PC-3 (cell line): Measurements from ENCODE around the gene FLT3. TPM values are rescaled to one million over a fixed set of nuclear protein-coding genes. Genes with fewer than 3 reads are reported as not detected.

ENCODE experiments used
- ATAC-seq: fragments of 200-7000 bp; cut with Tn5 transposase; 2 replicates; pipeline ENCODE4 v1.9.1; 2020; ENCODE audit warnings: mild to moderate bottlenecking, moderate library complexity
- BruUV-seq: library from RNA; stranded (reverse); fragments of 400-500 nt; replicated peaks from 2 replicates; lab custom pipeline; 2021; lab: Mats Ljungman, UMichigan
- CTCF ChIA-PET: fragments of 300-600 bp; sonication (Branson Sonifier 250); formaldehyde crosslinking; loops from one replicate; lab custom pipeline; 2022; ENCODE audit warnings: antibody characterized with exemption; lab: Charles Lee
- POLR2A ChIA-PET: fragments of 300-600 bp; sonication (Branson Sonifier 250); formaldehyde crosslinking; loops from one replicate; lab custom pipeline; 2022; ENCODE audit warnings: antibody characterized with exemption; ENCODE audit not compliant: unreplicated experiment; lab: Charles Lee
- DNase-seq: peaks from one replicate; pipeline ENCODE4 v3.0.0-alpha.2; 2015
- H2AFZ ChIP-seq: fragments of 300-600 bp; sonication (generic); 2 replicates; pipeline ENCODE4 v1.6.0; 2016; ENCODE audit warnings: antibody characterized with exemption, low read length
- H3F3A ChIP-seq: fragments of 300-600 bp; sonication (generic); one replicate; pipeline ENCODE4 v1.6.0; 2017; ENCODE audit warnings: antibody characterized with exemption, low read length, control low read depth, mild to moderate bottlenecking; ENCODE audit not compliant: unreplicated experiment
- H3K27ac ChIP-seq: fragments of 300-600 bp; sonication (generic); 2 replicates; pipeline ENCODE4 v1.5.1; 2016; ENCODE audit warnings: mild to moderate bottlenecking, low read length
- H3K27me3 ChIP-seq: fragments of 300-600 bp; sonication (generic); 2 replicates; pipeline ENCODE4 v1.6.1; 2016; ENCODE audit warnings: low read length, mixed read lengths
- H3K36me3 ChIP-seq: fragments of 300-600 bp; sonication (generic); 2 replicates; pipeline ENCODE4 v1.6.1; 2016; ENCODE audit warnings: low read depth, mixed run types, low read length, mixed read lengths
- H3K4me1 ChIP-seq: fragments of 300-600 bp; sonication (generic); 2 replicates; pipeline ENCODE4 v1.5.1; 2016; ENCODE audit warnings: low read length; ENCODE audit not compliant: insufficient read depth
- H3K4me2 ChIP-seq: fragments of 300-600 bp; sonication (generic); 2 replicates; pipeline ENCODE4 v1.6.0; 2016; ENCODE audit warnings: low read length
- H3K4me3 ChIP-seq: fragments of 300-600 bp; sonication (generic); 2 replicates; pipeline ENCODE4 v1.5.1; 2016; ENCODE audit warnings: mild to moderate bottlenecking, low read length, mixed read lengths
- H3K79me2 ChIP-seq: fragments of 300-600 bp; sonication (generic); 2 replicates; pipeline ENCODE4 v1.6.1; 2017; ENCODE audit warnings: low read length, mixed read lengths
- H3K9ac ChIP-seq: fragments of 300-600 bp; sonication (generic); 2 replicates; pipeline ENCODE4 v1.6.0; 2016; ENCODE audit warnings: mild to moderate bottlenecking, low read length
- H3K9me2 ChIP-seq: fragments of 300-600 bp; sonication (generic); replicated peaks from 2 replicates; pipeline ENCODE4 v1.6.1; 2016; ENCODE audit warnings: mixed run types, low read length, mixed read lengths
- H3K9me3 ChIP-seq: fragments of 300-600 bp; sonication (generic); 2 replicates; pipeline ENCODE4 v1.6.1; 2016; ENCODE audit warnings: low read length, mixed read lengths
- H4K20me1 ChIP-seq: fragments of 300-600 bp; sonication (generic); 2 replicates; pipeline ENCODE4 v1.6.1; 2016; ENCODE audit warnings: low read length, mixed read lengths
- CTCF ChIP-seq: fragments of 300-600 bp; sonication (generic); conservative IDR thresholded peaks from 2 replicates; pipeline ENCODE4 v1.5.1; 2017; ENCODE audit warnings: antibody characterized with exemption, low read depth, mild to moderate bottlenecking, low read length
- EZH2 ChIP-seq: fragments of 300-600 bp; sonication (generic); IDR thresholded peaks from one replicate; pipeline ENCODE4 v1.6.1; 2017; ENCODE audit warnings: antibody characterized with exemption, mild to moderate bottlenecking, low read length; ENCODE audit not compliant: unreplicated experiment
- EZH2phosphoT487 ChIP-seq: fragments of 300-600 bp; sonication (generic); IDR thresholded peaks from 2 replicates; pipeline ENCODE4 v1.6.1; 2018; ENCODE audit warnings: mild to moderate bottlenecking, antibody characterized with exemption, low read length, borderline replicate concordance
- intact Hi-C: fragments of 100-400 bp; cut with micrococcal nuclease; formaldehyde crosslinking; loops from 2 replicates; pipeline ENCODE4 v1.9.0; 2023
- total RNA-seq: library from RNA; depleted of rRNA; stranded (reverse); fragments of >200 nt; gene quantifications from 2 replicates; pipeline ENCODE4 v1.2.3, GENCODE V29; 2014

Gene FLT3
- total RNA-seq, 1 experiment from 2014 or later, result not detected

- TF ChIP-seq CTCF, result no peak
- no peak for TF ChIP-seq EZH2phosphoT487
- no peak for TF ChIP-seq EZH2
- Histone ChIP-seq H3K27me3 (no peaks in the 10 kb centered on the region), H3K9me3 (no peaks in the 10 kb centered on the region), H3K79me2 (no peaks in the 10 kb centered on the region), H3K4me1 (no peaks in the 10 kb centered on the region), H3K9ac (no peak overlapping the region), H3K4me2 (no peak overlapping the region), H3K36me3 (no peaks in the 10 kb centered on the region), H3K4me3 (no peak overlapping the region), H3K27ac (no peak overlapping the region), H3K9me2 (no peaks in the 10 kb centered on the region), H4K20me1 (no peaks in the 10 kb centered on the region), H2AFZ (no peak overlapping the region), H3F3A (no peaks in the 10 kb centered on the region)
- DNase-seq (no peak), ATAC-seq (no peak)
- intact Hi-C loops, result no loop called here
- BruUV-seq, result no TSS peak
- CTCF ChIA-PET, result no interaction called here
- POLR2A ChIA-PET, result no interaction called here
Observed at GRCh38 chr13:28000567-28000966, 99.8 kb downstream of the FLT3 start.

- POLR2A ChIA-PET, result no interaction called here
- Histone ChIP-seq H3F3A (no peaks in the 10 kb centered on the region), H4K20me1 (no peaks in the 10 kb centered on the region), H3K4me3 (no peak overlapping the region), H2AFZ (0 out of 2 replicates have a peak overlapping the region, but pooled peaks have one; percentile 21), H3K9ac (no peak overlapping the region), H3K4me1 (no peaks in the 10 kb centered on the region), H3K4me2 (no peak overlapping the region), H3K36me3 (no peaks in the 10 kb centered on the region), H3K27ac (no peak overlapping the region), H3K9me2 (no peaks in the 10 kb centered on the region), H3K9me3 (no peaks in the 10 kb centered on the region), H3K27me3 (no peaks in the 10 kb centered on the region), H3K79me2 (no peaks in the 10 kb centered on the region)
- DNase-seq (peak; percentile 59), ATAC-seq (peak; percentile 88)
- no TSS peak for BruUV-seq
- intact Hi-C loops, result no loop called here
- TF ChIP-seq EZH2 (no peak), EZH2phosphoT487 (no peak), CTCF (peak; percentile 70)
- CTCF ChIA-PET, result interaction anchor here (1.0 kb wide), 1 partner anchor 636 kb away, joined by 3 read pairs; no protein-coding TSS in a partner anchor
Observed at GRCh38 chr13:27997904-27998522, 102.4 kb downstream of the FLT3 start.

- BruUV-seq, result no TSS peak
- POLR2A ChIA-PET, result no interaction called here
- Histone ChIP-seq H3K9me2 (no peaks in the 10 kb centered on the region), H3K27me3 (peaks cover 18% of the 10 kb centered on the region; the same call in 1 of the 2 replicates), H3K36me3 (no peaks in the 10 kb centered on the region), H3K4me3 (no peak overlapping the region), H3K9ac (no peak overlapping the region), H3K9me3 (no peaks in the 10 kb centered on the region), H3K4me1 (no peaks in the 10 kb centered on the region), H3K27ac (no peak overlapping the region), H3K4me2 (no peak overlapping the region), H3K79me2 (no peaks in the 10 kb centered on the region), H2AFZ (no peak overlapping the region), H3F3A (no peaks in the 10 kb centered on the region), H4K20me1 (no peaks in the 10 kb centered on the region)
- DNase-seq (no peak), ATAC-seq (no peak)
- intact Hi-C loops, result no loop called here
- CTCF ChIA-PET, result interaction anchor here (0.6 kb wide), 1 partner anchor 121 kb away, joined by 4 read pairs; no protein-coding TSS in a partner anchor
- TF ChIP-seq EZH2phosphoT487 (no peak), CTCF (no peak), EZH2 (no peak)
Observed at GRCh38 chr13:27991881-27992280, 108.5 kb downstream of the FLT3 start.
